ENCODE data around the gene EIF4E2. TPM values are rescaled to one million over a fixed set of nuclear protein-coding genes. Genes with fewer than 3 reads are reported as not detected.

Gene EIF4E2
- total and polyA plus RNA-seq, 2 experiments from 2014 or later: 76.9 to 122 TPM

DNA sequence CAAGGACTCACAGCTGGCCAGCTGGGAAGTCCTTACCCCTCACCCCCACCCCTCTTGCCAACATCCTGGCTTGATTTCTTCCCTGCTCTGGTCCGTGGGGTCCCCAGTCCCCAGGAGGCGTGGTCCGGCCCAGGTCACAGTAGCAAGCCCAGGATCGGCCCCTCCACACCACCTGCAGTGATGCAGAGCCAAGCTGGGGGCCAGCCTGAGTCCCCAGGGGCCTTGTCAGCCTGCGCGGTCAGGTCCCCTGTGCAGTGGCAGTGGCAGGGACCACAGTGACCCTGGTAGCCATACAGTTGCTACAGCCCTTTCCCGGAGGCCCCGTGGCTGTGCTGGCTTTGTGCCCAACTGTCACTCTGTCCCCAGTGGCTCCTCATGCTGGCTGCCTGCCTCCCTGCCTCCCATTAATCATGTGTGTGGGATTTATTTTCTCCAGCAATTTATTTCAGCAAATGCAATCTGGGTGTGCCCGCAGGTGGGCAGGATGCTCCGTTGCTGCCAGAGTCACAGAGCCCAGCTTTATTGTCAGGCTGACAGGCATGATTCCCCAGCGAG is 39.1 kb upstream of the EIF4E2 start:
- TF ChIP-seq EZH2phosphoT487 (IDR thresholded peaks at IDR 0.05; ENCODE audit: low read depth, severe bottlenecking, unreplicated experiment): no peak
- no peak for TF ChIP-seq EZH2 (IDR thresholded peaks at IDR 0.05; ENCODE audit: borderline replicate concordance)
- TF ChIP-seq, protein P1, sequence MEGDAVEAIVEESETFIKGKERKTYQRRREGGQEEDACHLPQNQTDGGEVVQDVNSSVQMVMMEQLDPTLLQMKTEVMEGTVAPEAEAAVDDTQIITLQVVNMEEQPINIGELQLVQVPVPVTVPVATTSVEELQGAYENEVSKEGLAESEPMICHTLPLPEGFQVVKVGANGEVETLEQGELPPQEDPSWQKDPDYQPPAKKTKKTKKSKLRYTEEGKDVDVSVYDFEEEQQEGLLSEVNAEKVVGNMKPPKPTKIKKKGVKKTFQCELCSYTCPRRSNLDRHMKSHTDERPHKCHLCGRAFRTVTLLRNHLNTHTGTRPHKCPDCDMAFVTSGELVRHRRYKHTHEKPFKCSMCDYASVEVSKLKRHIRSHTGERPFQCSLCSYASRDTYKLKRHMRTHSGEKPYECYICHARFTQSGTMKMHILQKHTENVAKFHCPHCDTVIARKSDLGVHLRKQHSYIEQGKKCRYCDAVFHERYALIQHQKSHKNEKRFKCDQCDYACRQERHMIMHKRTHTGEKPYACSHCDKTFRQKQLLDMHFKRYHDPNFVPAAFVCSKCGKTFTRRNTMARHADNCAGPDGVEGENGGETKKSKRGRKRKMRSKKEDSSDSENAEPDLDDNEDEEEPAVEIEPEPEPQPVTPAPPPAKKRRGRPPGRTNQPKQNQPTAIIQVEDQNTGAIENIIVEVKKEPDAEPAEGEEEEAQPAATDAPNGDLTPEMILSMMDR (IDR thresholded peaks at IDR 0.05; ENCODE audit: poor library complexity): no peak
- Histone ChIP-seq H3K9me3 (ENCODE audit: low read depth) (no peaks in the 10 kb centered on the region), H3K27me3 (peaks cover 4% of the 10 kb centered on the region), H3K4me2 (no peak overlapping the region), H3K79me2 (no peaks in the 10 kb centered on the region), H3K4me1 (ENCODE audit: insufficient read depth) (no peaks in the 10 kb centered on the region), H2AFZ (no peak overlapping the region), H3K4me3 (no peak overlapping the region), H4K20me1 (ENCODE audit: insufficient read depth, poor library complexity, severe bottlenecking) (no peaks in the 10 kb centered on the region), H3K27ac (no peak overlapping the region), H3K36me3 (replicated peaks; ENCODE audit: insufficient read depth, low read depth) (no peaks in the 10 kb centered on the region), H3K9me2 (replicated peaks; ENCODE audit: insufficient read depth) (no peaks in the 10 kb centered on the region)
- DNase-seq (ENCODE audit: low spot score): no peak
- 92% methylated on average over 11 of the region's 11 CpGs for WGBS (ENCODE audit: low lambda C conversion rate, missing lambda C conversion rate)

DNA sequence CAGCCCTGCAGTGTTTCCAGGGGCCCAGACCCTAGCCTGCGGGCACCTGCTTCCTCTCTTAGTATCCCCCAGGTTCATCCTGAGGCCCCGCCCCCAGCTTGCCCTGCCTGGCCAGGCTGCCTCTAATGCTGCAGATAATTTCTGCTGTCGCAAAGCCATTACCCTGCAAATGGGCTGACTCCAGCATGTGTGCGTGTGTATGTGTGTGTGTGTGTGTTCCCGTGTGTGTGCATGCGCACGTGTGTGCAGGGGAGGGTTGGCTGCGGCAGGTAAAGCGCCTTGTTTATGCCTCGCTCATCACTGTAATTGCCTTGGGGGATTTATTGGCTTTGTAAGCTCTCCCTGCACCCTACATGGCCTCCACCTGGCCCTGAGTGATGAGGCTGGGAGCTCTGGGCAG is 37.9 kb upstream of the EIF4E2 start:
- Histone ChIP-seq H3K4me3 (no peak overlapping the region), H3K27ac (no peak overlapping the region), H3K9me2 (replicated peaks; ENCODE audit: insufficient read depth) (no peaks in the 10 kb centered on the region), H3K9me3 (ENCODE audit: low read depth) (no peaks in the 10 kb centered on the region), H3K4me2 (no peak overlapping the region), H3K27me3 (no peaks in the 10 kb centered on the region), H4K20me1 (ENCODE audit: insufficient read depth, poor library complexity, severe bottlenecking) (no peaks in the 10 kb centered on the region), H3K79me2 (no peaks in the 10 kb centered on the region), H2AFZ (no peak overlapping the region), H3K4me1 (ENCODE audit: insufficient read depth) (peaks cover 4% of the 10 kb centered on the region), H3K36me3 (replicated peaks; ENCODE audit: insufficient read depth, low read depth) (no peaks in the 10 kb centered on the region)
- peak; percentile 37 for DNase-seq (ENCODE audit: low spot score)
- no peak for TF ChIP-seq EZH2phosphoT487 (IDR thresholded peaks at IDR 0.05; ENCODE audit: low read depth, severe bottlenecking, unreplicated experiment)
- TF ChIP-seq EZH2 (IDR thresholded peaks at IDR 0.05; ENCODE audit: borderline replicate concordance): no peak
- TF ChIP-seq, protein P1 (IDR thresholded peaks at IDR 0.05; ENCODE audit: poor library complexity): no peak
- WGBS (ENCODE audit: low lambda C conversion rate, missing lambda C conversion rate): 55% methylated on average over 10 of the region's 10 CpGs

DNA sequence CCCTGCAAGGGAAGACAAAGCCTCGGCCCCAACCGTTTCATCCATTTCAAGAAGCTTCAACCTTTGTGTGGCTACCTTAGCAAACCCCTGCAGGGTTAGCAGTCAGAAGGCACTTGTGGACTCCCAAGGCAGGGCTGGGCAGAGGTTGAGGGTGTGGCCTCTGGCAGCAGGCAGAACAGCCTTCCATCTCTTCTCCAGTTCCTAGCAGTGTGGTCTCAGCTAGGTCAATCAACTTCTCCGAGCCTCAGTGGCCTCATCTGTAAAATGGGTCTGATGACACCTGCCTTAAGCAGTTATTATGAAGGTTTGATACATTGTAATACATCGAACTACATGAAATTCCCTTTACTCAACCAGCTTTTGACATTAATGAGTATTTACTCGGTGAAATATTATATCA is 37.1 kb upstream of the EIF4E2 start:
- no peaks in the 10 kb centered on the region for H3K27me3 ChIP-seq
- no peak overlapping the region for H2AFZ ChIP-seq
- H3K79me2 ChIP-seq: no peaks in the 10 kb centered on the region
- 94% methylated on average over 5 of the region's 5 CpGs for WGBS (ENCODE audit: low lambda C conversion rate, missing lambda C conversion rate)
- H3K36me3 ChIP-seq (replicated peaks; ENCODE audit: insufficient read depth, low read depth): no peaks in the 10 kb centered on the region
- TF ChIP-seq EZH2 (IDR thresholded peaks at IDR 0.05; ENCODE audit: borderline replicate concordance) (no peak), EZH2phosphoT487 (IDR thresholded peaks at IDR 0.05; ENCODE audit: low read depth, severe bottlenecking, unreplicated experiment) (no peak)
- TF ChIP-seq, protein P1 (IDR thresholded peaks at IDR 0.05; ENCODE audit: poor library complexity): no peak
- H3K4me3 ChIP-seq: no peak overlapping the region
- no peak overlapping the region for H3K4me2 ChIP-seq
- no peaks in the 10 kb centered on the region for H4K20me1 ChIP-seq (ENCODE audit: insufficient read depth, poor library complexity, severe bottlenecking)
- no peak for DNase-seq (ENCODE audit: low spot score)
- H3K9me2 ChIP-seq (replicated peaks; ENCODE audit: insufficient read depth): no peaks in the 10 kb centered on the region
- peaks cover 4% of the 10 kb centered on the region for H3K4me1 ChIP-seq (ENCODE audit: insufficient read depth)
- no peaks in the 10 kb centered on the region for H3K9me3 ChIP-seq (ENCODE audit: low read depth)
- no peak overlapping the region for H3K27ac ChIP-seq

Data from hepatocyte (in vitro differentiated cells).